CMK (cell line): ENCODE data around the gene HSFX3.
"Not testable (repeated sequence)": the region's sequence is repeated elsewhere in the genome, so short reads cannot be mapped to it uniquely, and the experiment has no call there.

Source experiments
- DNase-seq: peaks from one replicate; pipeline ENCODE4 v3.0.0-alpha.2; 2010; ENCODE audit warnings: low read depth

HSFX3 gene

GRCh38 chrX:149545545-149546543, 3.9 kb downstream of the HSFX3 start:
- DNase-seq: not testable (repeated sequence)

- no peak for DNase-seq
Measured at GRCh38 chrX:149541521-149542047, 8.1 kb downstream of the HSFX3 start.

- peak; percentile 88 for DNase-seq
Measured at GRCh38 chrX:149540621-149541520, 8.9 kb downstream of the HSFX3 start, which contains the start of gene EOLA1. Gene EOLA1, plus strand, starts transcription at chrX:149541012. Its CDS starts 4,619 bp downstream, at chrX:149545631.

DNA sequence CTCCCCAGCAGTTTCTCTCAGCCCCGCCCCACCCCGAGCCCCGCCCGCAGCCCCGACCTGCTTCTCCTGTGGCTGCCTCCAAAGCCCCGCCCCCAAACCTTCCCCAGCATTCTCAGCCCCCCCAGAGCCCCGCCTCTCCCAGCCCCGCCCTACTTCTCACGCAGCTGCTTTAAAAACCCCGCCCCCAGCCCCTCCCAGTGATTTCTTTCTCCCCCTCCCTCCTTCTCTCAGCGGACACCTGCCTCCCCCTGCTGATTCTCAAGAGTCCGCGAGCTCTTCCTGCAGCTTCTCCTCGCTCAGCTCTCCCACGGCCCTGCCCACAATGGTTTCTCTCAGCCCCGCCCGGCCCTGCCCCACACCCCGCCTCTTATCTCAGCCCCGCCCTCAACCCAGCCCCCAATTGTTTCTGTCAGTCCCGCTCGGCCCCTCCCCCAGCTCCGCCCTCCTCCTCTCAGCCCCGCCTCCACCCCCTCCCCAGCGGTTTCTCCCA, 9.5 kb downstream of the HSFX3 start:
- no peak for DNase-seq

GRCh38 chrX:149539283-149540130, 10.2 kb downstream of the HSFX3 start:
- DNase-seq: peak; percentile 83

GRCh38 chrX:149537474-149537873, 12.2 kb downstream of the HSFX3 start:
- DNase-seq: not testable (repeated sequence)

GRCh38 chrX:149534926-149535602, 14.7 kb downstream of the HSFX3 start:
- not testable (repeated sequence) for DNase-seq

GRCh38 chrX:149533999-149534398, 15.7 kb downstream of the HSFX3 start:
- not testable (repeated sequence) for DNase-seq

GRCh38 chrX:149532868-149533267, 16.9 kb downstream of the HSFX3 start:
- DNase-seq: not testable (repeated sequence)

DNA sequence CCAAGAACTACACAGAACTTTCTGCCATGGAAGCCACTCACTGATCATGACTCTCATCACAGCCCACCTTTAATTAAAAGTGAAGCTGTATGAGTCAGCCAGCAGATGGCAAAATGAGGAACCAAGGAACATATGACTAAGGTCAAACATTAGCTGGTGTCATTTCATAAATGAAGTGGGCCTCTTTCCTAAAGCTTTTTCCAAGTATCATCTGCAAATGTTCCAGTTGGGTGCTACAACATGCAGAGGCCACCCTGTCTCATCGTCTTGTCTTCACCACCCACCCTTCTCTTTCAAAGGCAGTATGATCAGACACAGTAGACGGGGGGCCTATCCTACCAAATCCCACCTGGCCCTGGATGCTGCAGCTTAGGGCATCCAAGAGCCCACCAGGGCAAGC, 18.1 kb downstream of the HSFX3 start:
- DNase-seq: no peak

DNA sequence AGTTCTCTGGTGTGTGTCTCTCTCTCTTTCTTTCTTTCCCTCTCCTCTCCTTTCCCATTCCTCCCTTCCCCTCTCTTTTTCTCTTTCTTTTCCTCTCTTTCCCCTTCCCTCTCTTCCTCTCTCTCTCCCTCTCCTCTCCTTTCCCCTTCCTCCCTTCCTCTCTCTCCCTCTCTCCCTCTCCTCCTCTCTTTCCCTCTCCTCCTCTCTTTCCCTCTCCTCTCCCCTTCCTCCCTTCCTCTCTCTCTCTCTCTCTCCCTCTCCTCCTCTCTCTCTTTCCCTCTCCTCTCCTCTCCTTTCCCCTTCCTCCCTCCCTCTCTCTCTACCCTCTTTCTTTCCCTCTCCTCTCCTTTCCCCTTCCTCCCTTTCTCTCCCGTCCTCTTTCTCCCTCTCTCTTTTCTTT, 21.3 kb downstream of the HSFX3 start:
- no peak for DNase-seq

DNA sequence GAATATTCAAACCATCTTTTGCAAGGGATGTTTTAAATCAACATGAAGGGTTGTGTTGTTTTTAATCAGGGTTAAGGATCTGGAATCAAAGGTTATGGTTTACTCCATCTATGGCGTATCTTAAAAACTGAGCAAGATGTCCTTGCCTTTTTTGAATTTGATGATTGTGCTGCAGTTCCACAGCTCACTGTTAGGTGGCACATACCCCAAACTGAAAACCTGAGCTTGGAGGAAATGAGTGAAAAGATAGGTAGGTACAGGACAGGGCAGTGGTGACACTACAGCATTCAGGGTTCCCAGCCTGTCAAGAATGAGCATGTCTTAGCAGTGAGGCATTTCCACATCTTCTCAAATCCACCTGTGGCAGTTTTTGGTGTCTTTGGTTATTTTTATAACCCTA, 22.0 kb downstream of the HSFX3 start:
- DNase-seq: no peak

DNA sequence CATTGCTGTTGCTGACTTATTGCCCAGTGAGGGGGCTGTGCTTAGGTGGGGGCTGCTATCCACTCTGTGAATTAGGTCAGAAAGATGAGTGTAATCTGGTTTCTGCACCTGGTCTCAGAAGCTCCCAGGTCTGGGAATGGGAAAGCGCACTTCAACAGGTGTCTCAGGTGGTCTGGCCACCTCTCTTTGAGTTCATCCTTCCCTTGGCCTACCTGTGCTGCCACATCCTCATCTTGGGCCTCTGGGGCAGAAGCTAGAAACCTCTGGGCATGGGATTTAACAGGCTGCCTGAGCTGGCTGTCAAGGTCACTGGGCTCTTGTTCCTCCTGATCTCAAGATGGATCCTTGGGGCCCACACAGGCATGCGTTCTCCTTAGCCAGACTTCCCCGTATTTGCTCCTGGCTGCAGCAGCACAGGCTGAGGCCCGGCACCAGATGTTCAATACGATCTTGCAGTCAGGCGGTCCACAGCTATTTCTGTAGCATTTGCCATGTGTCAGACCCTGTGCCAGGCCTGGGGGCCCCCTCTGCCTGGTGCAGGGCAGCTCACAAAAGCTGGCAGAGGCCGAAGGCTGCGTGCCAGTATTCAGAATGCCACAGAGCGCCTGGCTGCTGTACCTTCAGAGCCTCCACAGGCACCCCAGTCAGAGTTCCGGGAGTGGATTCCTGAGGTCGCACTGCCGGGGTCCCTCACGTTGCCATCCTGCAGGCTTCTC, 23.2 kb downstream of the HSFX3 start:
- not testable (repeated sequence) for DNase-seq

DNA sequence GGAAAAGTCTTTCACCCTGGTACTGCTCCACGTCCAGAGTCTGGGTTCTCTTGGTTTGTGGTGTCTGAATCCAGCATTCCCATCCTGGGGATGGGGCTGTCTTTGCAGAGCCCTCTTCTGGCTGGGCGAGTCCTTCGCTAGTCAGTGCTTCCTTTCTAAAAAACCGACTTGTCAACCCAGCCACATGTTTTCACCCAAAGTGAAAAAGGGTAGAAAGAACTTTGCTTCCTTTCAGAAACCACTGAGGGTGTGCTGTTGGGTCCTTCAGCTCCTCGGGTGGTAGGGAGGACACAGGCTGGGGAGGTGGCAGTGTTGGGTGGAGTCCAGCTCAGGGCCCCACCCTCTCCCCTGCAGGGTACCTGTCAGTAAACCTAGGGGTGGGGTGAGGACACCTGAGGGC, 23.8 kb downstream of the HSFX3 start:
- DNase-seq: not testable (repeated sequence)

GRCh38 chrX:149525389-149525788, 24.3 kb downstream of the HSFX3 start:
- not testable (repeated sequence) for DNase-seq

DNA sequence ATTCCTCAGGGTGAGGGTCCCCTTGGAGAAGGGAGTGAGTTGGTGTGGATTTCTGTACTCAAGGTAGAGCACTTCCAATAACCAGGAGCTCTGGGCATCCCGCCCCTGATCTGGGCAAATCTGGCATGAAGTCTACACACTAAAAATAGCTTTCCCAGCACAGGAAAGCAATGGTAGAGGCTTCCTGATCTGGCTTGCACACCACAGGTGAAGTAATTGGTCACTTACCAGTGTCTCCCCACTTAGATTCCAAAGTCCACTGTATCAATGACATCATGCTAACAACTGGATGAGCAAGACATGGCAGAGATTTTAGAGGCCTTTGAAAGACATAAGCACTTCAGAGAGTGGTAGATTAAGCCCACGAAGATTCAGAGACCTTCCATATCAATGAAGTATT, 26.8 kb downstream of the HSFX3 start:
- DNase-seq: no peak

- DNase-seq: no peak
Measured at GRCh38 chrX:149521438-149521837, 28.3 kb downstream of the HSFX3 start.

- not testable (repeated sequence) for DNase-seq
Measured at GRCh38 chrX:149520636-149521277, 29.0 kb downstream of the HSFX3 start.

GRCh38 chrX:149518236-149518635, 31.5 kb downstream of the HSFX3 start:
- no peak for DNase-seq
